HG03097 (cell line): Measurements from ENCODE around the gene PARM1.

Experiments
- ATAC-seq: cut with Tn5 transposase; IDR thresholded peaks from one replicate; pipeline ENCODE4 v1.9.1; 2021; ENCODE audit not compliant: unreplicated experiment, low FRiP score

The PARM1 gene

GRCh38 chr4:75028196-75028854 is 95.4 kb downstream of the PARM1 start:
- no peak for ATAC-seq

GRCh38 chr4:75030028-75030427 is 97.1 kb downstream of the PARM1 start:
- ATAC-seq: no peak

GRCh38 chr4:75030649-75031235 is 97.8 kb downstream of the PARM1 start:
- ATAC-seq: no peak

GRCh38 chr4:75031775-75032174 is 98.9 kb downstream of the PARM1 start:
- ATAC-seq: no peak

- no peak for ATAC-seq
Measured at GRCh38 chr4:75034523-75034922, 101.6 kb downstream of the PARM1 start.

- no peak for ATAC-seq
Measured at GRCh38 chr4:75035321-75035720, 102.4 kb downstream of the PARM1 start.

GRCh38 chr4:75036046-75036830 is 103.3 kb downstream of the PARM1 start:
- no peak for ATAC-seq

- no peak for ATAC-seq
Measured at GRCh38 chr4:75037252-75037651, 104.3 kb downstream of the PARM1 start.

- no peak for ATAC-seq
Measured at GRCh38 chr4:75038376-75038775, 105.5 kb downstream of the PARM1 start.

GRCh38 chr4:75040703-75041102 is 107.8 kb downstream of the PARM1 start:
- no peak for ATAC-seq

GRCh38 chr4:75042601-75043208 is 109.8 kb downstream of the PARM1 start:
- no peak for ATAC-seq

- no peak for ATAC-seq
Measured at GRCh38 chr4:75046226-75046625, 113.3 kb downstream of the PARM1 start.

- no peak for ATAC-seq
Measured at GRCh38 chr4:75046641-75047040, 113.7 kb downstream of the PARM1 start.

- ATAC-seq: no peak
Measured at GRCh38 chr4:75048208-75048879, 115.4 kb downstream of the PARM1 start.

- no peak for ATAC-seq
Measured at GRCh38 chr4:75051431-75051830, 118.5 kb downstream of the PARM1 start.

- ATAC-seq: no peak
Measured at GRCh38 chr4:75053352-75053751, 120.4 kb downstream of the PARM1 start.

GRCh38 chr4:75054078-75054477 is 121.2 kb downstream of the PARM1 start:
- no peak for ATAC-seq

GRCh38 chr4:75056277-75056676 is 123.4 kb downstream of the PARM1 start:
- ATAC-seq: no peak

GRCh38 chr4:75057369-75057768 is 124.5 kb downstream of the PARM1 start:
- ATAC-seq: no peak

- ATAC-seq: no peak
Measured at GRCh38 chr4:75058486-75058885, 125.6 kb downstream of the PARM1 start.

- ATAC-seq: no peak
Measured at GRCh38 chr4:75063433-75063832, 130.5 kb downstream of the PARM1 start.
